ENCODE measurements around the gene HOPX. TPM values are rescaled to one million over a fixed set of nuclear protein-coding genes. Genes with fewer than 3 reads are reported as not detected.
A peak's percentile ranks its signal among the peaks of the same experiment; 100 is the strongest.

HOPX gene
- total RNA-seq, 4 donors from 2014 or later = 271 to 316 (median 289) TPM

DNA sequence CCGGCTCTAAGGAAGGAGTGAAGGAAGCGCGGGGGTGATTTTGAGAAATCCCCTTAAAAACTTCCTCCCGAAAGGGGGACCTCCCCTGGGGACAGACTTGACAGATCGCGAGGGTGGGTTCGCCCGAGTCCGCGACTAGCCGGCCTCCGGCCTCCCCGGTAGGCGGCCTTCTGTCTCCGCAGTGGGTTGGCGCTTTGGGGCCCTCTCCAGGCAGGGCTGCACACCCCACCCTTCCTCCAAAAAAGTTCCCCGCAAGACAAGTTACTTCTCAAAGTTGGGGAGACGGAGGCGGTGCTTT lies 24.8 kb downstream of the HOPX start:
- Histone ChIP-seq H3K9me3 (no peaks in the 10 kb centered on the region), H3K36me3 (no peaks in the 10 kb centered on the region), H3K27ac (peak overlapping the region in 2 of 3 donors; percentile 3 to 59), H3K4me3 (replicated peaks in 1 of 3) (peak overlapping the region in 2 of 3 donors; percentile 43 to 45), H3K27me3 (no peaks in the 10 kb centered on the region), H3K4me1 (peaks cover 48 to 79% of the 10 kb centered on the region in 2 donors)
- intact Hi-C loops (cut with DNase I) = loop anchor here (10.0 kb wide), 1 partner anchor 149 kb away; no protein-coding TSS in a partner anchor
- 19 to 42% methylated on average over 5 to 18 of the region's 19 CpGs for WGBS, 2 donors
- TF ChIP-seq, protein P1, sequence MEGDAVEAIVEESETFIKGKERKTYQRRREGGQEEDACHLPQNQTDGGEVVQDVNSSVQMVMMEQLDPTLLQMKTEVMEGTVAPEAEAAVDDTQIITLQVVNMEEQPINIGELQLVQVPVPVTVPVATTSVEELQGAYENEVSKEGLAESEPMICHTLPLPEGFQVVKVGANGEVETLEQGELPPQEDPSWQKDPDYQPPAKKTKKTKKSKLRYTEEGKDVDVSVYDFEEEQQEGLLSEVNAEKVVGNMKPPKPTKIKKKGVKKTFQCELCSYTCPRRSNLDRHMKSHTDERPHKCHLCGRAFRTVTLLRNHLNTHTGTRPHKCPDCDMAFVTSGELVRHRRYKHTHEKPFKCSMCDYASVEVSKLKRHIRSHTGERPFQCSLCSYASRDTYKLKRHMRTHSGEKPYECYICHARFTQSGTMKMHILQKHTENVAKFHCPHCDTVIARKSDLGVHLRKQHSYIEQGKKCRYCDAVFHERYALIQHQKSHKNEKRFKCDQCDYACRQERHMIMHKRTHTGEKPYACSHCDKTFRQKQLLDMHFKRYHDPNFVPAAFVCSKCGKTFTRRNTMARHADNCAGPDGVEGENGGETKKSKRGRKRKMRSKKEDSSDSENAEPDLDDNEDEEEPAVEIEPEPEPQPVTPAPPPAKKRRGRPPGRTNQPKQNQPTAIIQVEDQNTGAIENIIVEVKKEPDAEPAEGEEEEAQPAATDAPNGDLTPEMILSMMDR (IDR thresholded peaks at IDR 0.05) = no peak
- no peak for TF ChIP-seq POLR2A (IDR thresholded peaks at IDR 0.05)
- DNase-seq = peak in 1 of 2 donors; percentile 25

DNA sequence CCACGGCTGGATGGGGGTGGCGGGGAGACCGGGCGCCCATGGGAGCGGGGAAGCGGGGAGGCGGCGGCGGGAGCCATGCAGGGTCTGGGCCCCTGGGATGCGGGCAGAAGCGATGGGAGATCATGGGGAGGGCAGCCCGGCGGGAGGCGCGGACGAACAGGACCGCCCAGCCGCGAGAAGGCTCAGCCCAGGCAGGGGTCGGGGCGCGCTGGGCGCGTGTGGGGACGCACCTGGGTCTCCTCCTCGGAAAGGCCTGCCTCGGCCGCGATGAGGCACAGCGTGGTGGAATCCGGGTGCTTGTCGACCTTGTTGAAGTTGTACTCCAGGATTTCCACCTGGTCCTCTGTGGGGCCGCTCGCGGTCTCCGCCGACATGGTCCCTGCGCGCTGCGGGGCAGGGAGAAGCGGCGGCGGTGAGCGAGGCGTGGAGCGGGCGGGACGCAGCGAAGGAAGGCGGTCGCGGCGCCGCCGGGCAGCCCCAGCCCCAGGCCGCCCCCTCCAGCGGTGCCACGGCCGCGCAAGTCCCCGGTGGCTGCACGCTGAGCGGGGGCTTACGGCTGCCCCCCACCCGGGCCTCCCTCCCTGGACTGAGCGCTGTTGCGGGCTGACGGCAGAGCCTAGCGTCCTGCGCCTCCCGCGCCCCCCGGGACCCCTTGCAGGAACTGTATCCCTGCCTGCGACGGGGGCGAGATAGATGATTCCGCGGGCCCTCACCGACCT lies 25.3 kb downstream of the HOPX start:
- peak; percentile 39 to 49 for DNase-seq
- intact Hi-C loops (cut with DNase I) = loop anchor here (10.0 kb wide), 1 partner anchor 149 kb away; no protein-coding TSS in a partner anchor
- WGBS, 2 donors = 0% methylated on average over 10 to 12 of the region's 79 CpGs
- peak overlapping the region in 2 of 3 donors; percentile 3 to 59 for H3K27ac ChIP-seq
- H3K9me3 ChIP-seq = no peaks in the 10 kb centered on the region
- H3K4me1 ChIP-seq = peaks cover 47 to 77% of the 10 kb centered on the region in 2 donors
- peak overlapping the region in 2 of 3 donors; percentile 43 to 45 for H3K4me3 ChIP-seq (replicated peaks in 1 of 3)
- TF ChIP-seq POLR2A (IDR thresholded peaks at IDR 0.05) = peak in 1 of 2 donors; percentile 10
- TF ChIP-seq, protein P1 (IDR thresholded peaks at IDR 0.05) = no peak
- no peaks in the 10 kb centered on the region for H3K36me3 ChIP-seq
- H3K27me3 ChIP-seq = no peaks in the 10 kb centered on the region

DNA sequence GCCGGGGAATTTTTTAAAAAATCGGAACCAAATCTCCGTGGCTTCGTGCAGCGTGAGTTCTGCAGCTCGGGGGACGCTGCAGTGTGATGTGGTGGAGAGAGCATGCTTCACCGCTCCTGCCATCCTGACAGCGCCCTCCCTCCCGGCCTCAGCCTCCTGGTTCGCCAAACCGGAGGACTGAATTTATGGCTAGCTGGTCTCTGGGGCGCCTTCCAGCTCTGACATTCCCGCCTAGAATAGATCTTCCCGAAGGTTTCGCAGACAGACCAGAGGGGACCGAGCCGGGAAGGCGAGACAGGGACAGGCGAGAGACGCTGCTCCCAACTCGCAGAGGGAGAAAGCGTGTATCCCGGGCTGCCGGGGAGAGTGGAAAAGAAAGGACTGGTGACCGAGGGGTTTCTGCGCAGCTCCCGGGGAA lies 25.9 kb downstream of the HOPX start:
- TF ChIP-seq POLR2A (IDR thresholded peaks at IDR 0.05) = no peak
- TF ChIP-seq, protein P1 (IDR thresholded peaks at IDR 0.05) = no peak
- H3K4me1 ChIP-seq = peaks cover 41 to 71% of the 10 kb centered on the region in 2 donors
- intact Hi-C loops (cut with DNase I) = loop anchor here (10.0 kb wide), 1 partner anchor 150 kb away; no protein-coding TSS in a partner anchor
- 7 to 8% methylated on average over 19 to 27 of the region's 28 CpGs for WGBS, 2 donors
- DNase-seq = peak; percentile 35 to 55
- H3K36me3 ChIP-seq = peaks cover 0 to 4% of the 10 kb centered on the region in 2 donors
- no peaks in the 10 kb centered on the region for H3K9me3 ChIP-seq
- H3K27me3 ChIP-seq = no peaks in the 10 kb centered on the region
- H3K27ac ChIP-seq = peak overlapping the region in 2 of 3 donors; percentile 3 to 59
- peak overlapping the region in 1 of 3 donors; percentile 45 for H3K4me3 ChIP-seq (replicated peaks in 1 of 3)

DNA sequence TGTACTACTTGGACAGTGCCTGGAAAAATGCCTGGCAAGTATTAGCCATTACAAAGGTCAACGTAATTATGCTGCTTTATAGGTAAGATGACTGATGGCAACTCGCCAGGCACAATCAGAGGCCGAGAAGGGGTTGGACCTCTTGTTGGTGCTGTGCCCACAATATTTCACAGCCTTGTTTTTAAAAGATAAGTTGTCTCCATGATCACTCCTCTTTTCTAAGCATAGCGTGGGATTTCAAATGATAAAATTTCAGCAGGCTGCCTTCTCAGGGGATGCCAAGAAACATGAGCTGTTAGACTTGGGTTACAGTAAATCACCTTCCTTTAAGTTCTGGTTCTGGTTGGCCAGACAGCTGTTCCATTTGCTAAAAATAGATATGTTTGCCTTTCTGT lies 26.9 kb downstream of the HOPX start:
- WGBS, 2 donors = 49 to 63% methylated on average over 4 of the region's 4 CpGs
- H3K36me3 ChIP-seq = peaks cover 7% of the 10 kb centered on the region in 2 donors
- no peak for TF ChIP-seq POLR2A (IDR thresholded peaks at IDR 0.05)
- TF ChIP-seq, protein P1 (IDR thresholded peaks at IDR 0.05) = no peak
- DNase-seq = peak; percentile 34 to 37
- no peaks in the 10 kb centered on the region for H3K27me3 ChIP-seq
- peaks cover 34 to 61% of the 10 kb centered on the region in 2 donors for H3K4me1 ChIP-seq
- H3K27ac ChIP-seq = peak overlapping the region in 2 of 3 donors; percentile 27 to 59
- intact Hi-C loops (cut with DNase I) = loop anchor here (10.0 kb wide), 1 partner anchor 151 kb away; no protein-coding TSS in a partner anchor
- H3K9me3 ChIP-seq = no peaks in the 10 kb centered on the region
- no peak overlapping the region for H3K4me3 ChIP-seq (replicated peaks in 1 of 3)
